T-cell (primary cell): ENCODE measurements around the gene ZBTB37. TPM values are rescaled to one million over a fixed set of nuclear protein-coding genes. Genes with fewer than 3 reads are reported as not detected.
A peak's percentile ranks its signal among the peaks of the same experiment; 100 is the strongest.

ENCODE experiments used
- ATAC-seq, 4 experiments: fragments of 200-7000 bp in 3 of 4; fragments of 150-1000 bp in 1 of 4; cut with Tn5 transposase; replicated peaks in 1 of 4; 1 replicate in 3 of 4; 2 replicates in 1 of 4; pipeline ENCODE4 v1.10.0; 2021; ENCODE audit warnings: moderate library complexity in 3 of 4, mild to moderate bottlenecking in 2 of 4, moderate number of reproducible peaks in 1 of 4
- CTCF ChIA-PET, 2 donors: fragments of 300-600 bp; sonication (Branson Sonifier 250); formaldehyde crosslinking; loops; one replicate each; lab custom pipeline; 2022; ENCODE audit warnings: antibody characterized with exemption in 2 of 2; lab: Charles Lee
- POLR2A ChIA-PET, 2 donors: fragments of 300-600 bp; sonication (Branson Sonifier 250); formaldehyde crosslinking; loops; one replicate each; lab custom pipeline; 2022; ENCODE audit warnings: antibody characterized with exemption in 2 of 2; lab: Charles Lee
- DNase-seq, 35 experiments: peaks; one replicate each; pipeline versions ENCODE4 v3.0.0 to v3.0.0-alpha.2; 2013 to 2023
- H3K27ac ChIP-seq: one replicate; pipeline ENCODE4 v1.5.1; 2013; ENCODE audit warnings: low read length
- H3K27me3 ChIP-seq, 2 experiments: replicated peaks in 1 of 2; 1 replicate in 1 of 2; 2 replicates in 1 of 2; pipeline versions ENCODE4 v1.6.1 to v1.7.0; 2013; ENCODE audit warnings: low read length in 1 of 2, mixed read lengths in 1 of 2; ENCODE audit not compliant: control insufficient read depth in 2 of 2, insufficient read depth in 2 of 2; ENCODE audit errors: extremely low read depth in 1 of 2
- H3K36me3 ChIP-seq, 2 donors: 1 replicate in 1 of 2; 2 replicates in 1 of 2; pipeline versions ENCODE4 v1.6.1 to v1.7.0; 2013; ENCODE audit warnings: low read length in 1 of 2; ENCODE audit not compliant: control insufficient read depth in 2 of 2, insufficient read depth in 1 of 2; ENCODE audit errors: extremely low read depth in 1 of 2
- H3K4me1 ChIP-seq, 2 experiments: 1 replicate in 1 of 2; 2 replicates in 1 of 2; pipeline versions ENCODE4 v1.6.1 to v1.7.0; 2013; ENCODE audit warnings: low read length in 2 of 2, mixed read lengths in 1 of 2; ENCODE audit not compliant: insufficient read depth in 2 of 2, control insufficient read depth in 1 of 2; ENCODE audit errors: extremely low read depth in 1 of 2
- H3K4me3 ChIP-seq, 2 donors: 1 replicate in 1 of 2; 2 replicates in 1 of 2; pipeline versions ENCODE4 v1.5.1 to v1.7.0; 2013; ENCODE audit warnings: mild to moderate bottlenecking in 2 of 2, low read length in 1 of 2, moderate library complexity in 1 of 2; ENCODE audit not compliant: control insufficient read depth in 1 of 2; ENCODE audit errors: extremely low read depth in 1 of 2
- H3K9me3 ChIP-seq: 2 replicates; pipeline ENCODE4 v1.7.0; 2013
- H3K27ac Mint-ChIP-seq, 2 donors: one replicate each; pipeline ENCODE4 v1.8.0; 2020 to 2021; ENCODE audit warnings: mild to moderate bottlenecking in 2 of 2, mixed read lengths in 2 of 2
- H3K27me3 Mint-ChIP-seq, 2 donors: one replicate each; pipeline ENCODE4 v1.8.0; 2021 to 2022; ENCODE audit warnings: mixed read lengths in 2 of 2
- H3K36me3 Mint-ChIP-seq: one replicate; pipeline ENCODE4 v1.8.0; 2021; ENCODE audit warnings: mixed read lengths
- H3K4me1 Mint-ChIP-seq, 3 donors: one replicate each; pipeline ENCODE4 v1.8.0; 2020 to 2022; ENCODE audit warnings: mixed read lengths in 3 of 3, mild to moderate bottlenecking in 1 of 3
- H3K4me3 Mint-ChIP-seq, 3 donors: one replicate each; pipeline ENCODE4 v1.8.0; 2020 to 2022; ENCODE audit warnings: mild to moderate bottlenecking in 3 of 3, mixed read lengths in 3 of 3, moderate library complexity in 3 of 3
- H3K9me3 Mint-ChIP-seq, 3 donors: one replicate each; pipeline ENCODE4 v1.8.0; 2020 to 2022; ENCODE audit warnings: mixed read lengths in 3 of 3
- WGBS: methylation state at CpG from one replicate; pipeline ENCODE4 v1.1.5; 2013; ENCODE audit warnings: missing lambda C conversion rate; ENCODE audit not compliant: insufficient coverage; 5-methylcytosine and 5-hydroxymethylcytosine counted together
- total RNA-seq, 35 experiments: library from RNA in 6 of 35; stranded (reverse) in 6 of 35; fragments of 120-200 nt in 1 of 35; gene quantifications; one replicate each; pipeline versions ENCODE4 v1.2.1 to v1.2.4 and lab custom pipeline; 2013 to 2026

The ZBTB37 gene
- total RNA-seq: 10 to 100 TPM; 17.6 to 24.7 (median 22.4) TPM
- total RNA-seq (2013): 22.9 TPM
- total RNA-seq (lab: John Stamatoyannopoulos, UW): 27.5 to 180 (median 78.2) reads per million in 29 experiments

DNA sequence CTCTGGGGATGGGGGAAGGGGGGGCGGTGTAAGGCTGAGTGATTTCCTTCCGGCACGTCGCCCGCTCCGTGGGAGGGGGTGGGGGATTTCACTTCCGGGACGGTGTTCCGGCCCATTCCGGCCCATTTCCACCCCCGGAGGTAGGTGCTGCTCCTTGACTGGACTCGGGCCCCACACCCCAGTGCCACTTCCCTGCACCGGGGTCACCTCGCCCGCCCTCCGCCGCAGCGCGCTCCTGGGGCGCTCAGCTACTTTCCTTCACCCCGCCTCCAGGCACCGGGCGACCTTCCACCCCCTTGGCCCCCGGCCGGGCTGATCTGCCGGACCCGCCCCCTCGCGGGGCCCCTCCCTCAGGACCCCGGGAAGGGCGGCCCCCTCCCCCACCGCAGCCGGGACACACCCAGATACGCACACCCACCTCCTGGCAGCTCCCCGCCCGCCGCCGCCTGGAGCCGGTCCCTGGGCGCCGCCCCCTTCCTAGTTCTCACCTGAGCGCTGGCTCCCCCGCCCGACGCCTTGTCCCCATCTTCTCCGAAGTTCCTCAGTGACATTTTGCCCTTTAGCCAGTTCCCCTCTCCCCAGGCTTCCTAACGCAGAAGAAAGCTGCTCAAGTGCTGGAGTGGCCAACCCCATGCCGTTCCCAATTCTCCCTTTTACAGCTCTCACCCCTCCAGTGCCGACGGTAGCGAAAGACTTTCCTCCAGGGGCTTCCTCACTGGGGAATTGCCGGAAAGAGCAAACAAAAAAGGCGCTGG is at the start of gene ZBTB37:
Gene ZBTB37, plus strand, starts transcription at position 115 of the 755 bp plus-strand sequence. CDS start 1,846 bp downstream, outside the sequence.
- ATAC-seq: peak; percentile 60 to 67 (median 65)
- H3K27ac Mint-ChIP-seq: peak within 1 kb of the TSS; percentile 97 to 98
- Histone ChIP-seq H3K27me3 (no peaks in the 10 kb centered on the region), H3K4me1 (peaks cover 24 to 45% of the 10 kb centered on the region in 2 experiments), H3K27ac (peak within 1 kb of the TSS; percentile 93), H3K4me3 (peak within 1 kb of the TSS; percentile 83 to 94), H3K9me3 (no peaks in the 10 kb centered on the region), H3K36me3 (peaks cover 11 to 40% of the 10 kb centered on the region in 2 donors)
- no peaks in the 10 kb centered on the region for H3K9me3 Mint-ChIP-seq
- POLR2A ChIA-PET: interaction anchor here (0.5 to 1.9 kb wide), 12 partner anchors 98 to 1829 kb away, joined by 3 to 10 read pairs (median 4); partner anchors contain the start of genes KLHL20 (in 1 of the 2) and SUCO (in 1 of the 2)
- peaks cover 78 to 87% (median 83%) of the 10 kb centered on the region in 3 donors for H3K4me1 Mint-ChIP-seq
- H3K4me3 Mint-ChIP-seq: peak within 1 kb of the TSS; percentile 92 to 96 (median 95)
- no peaks in the 10 kb centered on the region for H3K27me3 Mint-ChIP-seq
- peak; percentile 64 to 90 (median 76) for DNase-seq
- H3K36me3 Mint-ChIP-seq: peaks cover 42% of the 10 kb centered on the region
- CTCF ChIA-PET: interaction anchor here (0.9 to 1.2 kb wide), 5 partner anchors 44 to 439 kb away, joined by 3 to 5 read pairs (median 4); partner anchors contain the start of gene DARS2 (in 1 of the 2)
- 0% methylated on average over 48 of the region's 53 CpGs for WGBS

DNA sequence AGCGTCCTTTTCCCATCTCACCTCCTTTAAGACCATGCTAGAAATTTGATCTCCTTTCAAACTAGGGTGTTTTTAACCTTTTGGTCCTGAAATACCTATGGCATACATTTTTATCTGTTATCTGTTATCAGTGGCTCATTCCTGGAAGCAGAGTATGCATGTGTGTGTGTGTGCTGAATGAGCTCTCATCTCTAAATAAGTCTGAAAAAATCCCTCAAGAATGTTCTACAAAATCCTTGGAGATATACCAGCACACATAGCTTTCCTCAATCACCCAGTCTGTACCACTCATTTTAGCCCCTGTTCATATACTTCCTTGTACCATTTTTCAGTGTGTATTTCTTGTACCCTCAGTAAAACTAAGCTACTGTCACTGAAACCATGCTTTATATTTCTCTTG is 49.7 kb upstream of the ZBTB37 start:
- peaks cover 43 to 51% (median 50%) of the 10 kb centered on the region in 3 donors for H3K4me1 Mint-ChIP-seq
- no peak overlapping the region for H3K4me3 Mint-ChIP-seq
- WGBS: no CpG with 5 or more reads among the region's 1 CpG

DNA sequence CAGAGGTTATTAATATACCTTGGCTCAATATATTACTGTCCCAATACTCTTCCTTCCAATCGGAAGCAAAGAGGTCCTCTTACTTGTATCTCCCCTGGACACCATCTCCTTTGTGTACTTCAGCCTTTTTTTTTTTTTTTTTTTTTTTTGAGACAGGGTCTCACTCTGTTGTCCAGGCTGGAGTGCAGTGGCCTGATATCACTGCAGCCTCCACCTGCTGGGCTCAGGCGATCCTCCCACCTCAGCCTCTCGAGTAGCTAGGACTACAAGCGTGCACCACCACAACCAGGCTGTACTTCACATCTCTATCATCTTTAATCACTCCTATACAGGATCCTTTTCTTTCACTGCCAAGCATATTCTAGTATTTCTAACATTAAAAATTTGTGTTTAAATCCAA is 46.5 kb upstream of the ZBTB37 start:
- POLR2A ChIA-PET: no interaction called here
- peaks cover 7% of the 10 kb centered on the region for H3K36me3 Mint-ChIP-seq
- no peaks in the 10 kb centered on the region for H3K9me3 Mint-ChIP-seq
- DNase-seq (no peak), ATAC-seq (no peak)
- no peak overlapping the region for H3K27ac ChIP-seq
- WGBS: 90% methylated on average over 4 of the region's 4 CpGs
- H3K4me1 ChIP-seq: peaks cover 9 to 19% of the 10 kb centered on the region in 2 experiments
- H3K27me3 ChIP-seq: no peaks in the 10 kb centered on the region
- no peaks in the 10 kb centered on the region for H3K27me3 Mint-ChIP-seq
- no peaks in the 10 kb centered on the region for H3K9me3 ChIP-seq
- CTCF ChIA-PET: no interaction called here
- no peak overlapping the region for H3K4me3 ChIP-seq
- peaks cover 0 to 3% of the 10 kb centered on the region in 2 donors for H3K36me3 ChIP-seq
- H3K4me3 Mint-ChIP-seq: peak overlapping the region in 1 of 3 donors; percentile 99
- H3K4me1 Mint-ChIP-seq: peaks cover 43 to 52% (median 43%) of the 10 kb centered on the region in 3 donors
- H3K27ac Mint-ChIP-seq: no peak overlapping the region

More for the DNA sequence above, 49.7 kb upstream of the ZBTB37 start:
- Histone ChIP-seq H3K36me3 (peaks cover 0 to 3% of the 10 kb centered on the region in 2 donors), H3K27ac (no peak overlapping the region), H3K4me1 (peaks cover 2 to 6% of the 10 kb centered on the region in 2 experiments), H3K27me3 (no peaks in the 10 kb centered on the region), H3K9me3 (no peaks in the 10 kb centered on the region), H3K4me3 (no peak overlapping the region)
- no peak overlapping the region for H3K27ac Mint-ChIP-seq
- CTCF ChIA-PET: no interaction called here
- POLR2A ChIA-PET: interaction anchor here (0.5 to 0.6 kb wide), 2 partner anchors 18 to 1211 kb away, joined by 3 to 7 read pairs; no protein-coding TSS in a partner anchor
- peaks cover 18% of the 10 kb centered on the region for H3K36me3 Mint-ChIP-seq
- no peaks in the 10 kb centered on the region for H3K27me3 Mint-ChIP-seq
- H3K9me3 Mint-ChIP-seq: no peaks in the 10 kb centered on the region
- no peak for ATAC-seq
- no peak for DNase-seq

DNA sequence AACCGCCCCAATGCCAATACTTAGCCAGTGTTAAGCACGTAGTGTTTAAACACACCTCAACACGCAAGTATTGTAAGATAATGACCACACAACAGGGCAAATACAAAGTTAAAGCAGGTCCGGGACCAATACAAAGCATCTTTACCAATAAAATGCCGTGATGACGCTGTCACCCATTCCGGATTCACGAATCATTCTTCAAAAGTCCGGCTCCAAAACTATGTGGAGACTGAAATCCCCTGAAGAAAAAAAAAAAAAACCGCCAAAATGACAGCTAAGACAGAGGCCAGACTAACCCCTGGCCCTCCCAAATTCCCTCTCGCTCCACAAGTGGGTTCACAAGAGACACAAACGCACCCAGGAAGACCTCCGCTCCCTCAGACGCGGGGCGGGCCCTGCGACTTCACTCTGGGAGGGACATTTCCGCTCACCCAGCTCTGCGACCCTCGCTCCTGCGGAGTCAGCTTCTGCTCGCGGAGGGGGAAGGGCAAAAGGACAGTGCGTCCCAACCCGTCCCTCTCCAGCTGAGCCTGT is 44.3 kb upstream of the ZBTB37 start:
- H3K27me3 ChIP-seq: no peaks in the 10 kb centered on the region
- peak overlapping the region; percentile 85 for H3K4me3 ChIP-seq
- peak overlapping the region; percentile 81 for H3K27ac ChIP-seq
- ChIA-PET POLR2A (interaction anchor here (0.5 to 1.1 kb wide), 5 partner anchors 28 to 911 kb away, joined by 3 to 6 read pairs (median 3); partner anchors contain the start of gene GAS5 (in 1 of the 2)), CTCF (interaction anchor here (0.6 to 2.9 kb wide), 14 partner anchors 21 to 1082 kb away, joined by 3 to 49 read pairs (median 4); partner anchors contain the start of genes KLHL20 (in 1 of the 2), PRDX6 (in 1 of the 2) and ZBTB37 (in 1 of the 2))
- H3K4me3 Mint-ChIP-seq: peak overlapping the region; percentile 94 to 99 (median 96)
- peak; percentile 29 to 37 (median 36) for ATAC-seq
- H3K27me3 Mint-ChIP-seq: no peaks in the 10 kb centered on the region
- no peaks in the 10 kb centered on the region for H3K9me3 Mint-ChIP-seq
- peaks cover under 1% of the 10 kb centered on the region for H3K36me3 Mint-ChIP-seq
- H3K36me3 ChIP-seq: peaks cover 0 to 3% of the 10 kb centered on the region in 2 donors
- H3K4me1 Mint-ChIP-seq: peaks cover 43 to 59% (median 57%) of the 10 kb centered on the region in 3 donors
- peak in 1 of 35 experiments; percentile 1 for DNase-seq
- H3K9me3 ChIP-seq: no peaks in the 10 kb centered on the region
- peaks cover 9 to 19% of the 10 kb centered on the region in 2 experiments for H3K4me1 ChIP-seq
- H3K27ac Mint-ChIP-seq: peak overlapping the region; percentile 94 to 96
- WGBS: 2% methylated on average over 22 of the region's 25 CpGs

DNA sequence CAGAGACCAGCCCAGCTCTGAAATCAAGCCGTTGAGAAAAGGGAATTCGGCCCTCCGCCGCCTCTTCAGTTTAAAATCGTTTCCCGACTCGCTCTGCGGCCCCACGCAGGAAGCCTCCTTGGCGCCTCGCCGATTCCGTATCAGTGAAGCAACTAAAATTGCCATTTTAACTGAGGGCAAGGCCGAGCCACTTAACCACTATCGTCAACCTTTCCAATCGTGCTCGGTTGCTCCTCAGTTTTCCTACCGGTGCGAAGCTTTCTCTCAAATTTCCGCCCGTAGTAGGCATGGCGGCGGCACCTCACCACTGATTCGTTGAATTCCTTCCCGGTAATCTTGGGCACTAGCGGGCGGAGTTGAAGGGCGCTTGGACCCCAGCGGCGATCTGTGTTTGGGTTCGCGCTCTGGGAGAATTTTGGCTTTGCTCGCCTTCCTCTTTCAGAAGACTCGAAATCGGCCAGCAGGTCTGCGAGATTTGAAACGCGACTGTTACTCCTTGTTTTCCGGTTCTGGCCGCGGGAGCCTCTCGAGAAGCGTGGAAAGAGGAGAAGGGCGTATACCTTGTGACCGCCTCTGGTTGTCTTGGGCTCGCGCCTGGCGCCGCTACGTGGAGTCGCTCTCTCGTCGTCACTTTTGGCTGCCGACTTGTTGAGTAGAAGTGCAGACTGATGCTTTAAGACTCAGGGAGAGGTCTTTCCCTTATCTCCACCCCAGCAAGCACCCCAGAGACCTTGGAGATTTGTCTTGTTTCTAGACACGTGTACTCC is 43.7 kb upstream of the ZBTB37 start, which contains the start of the genes CENPL and DARS2:
Gene CENPL, minus strand, starts transcription at position 569 of the 767 bp plus-strand sequence. CDS start 13,584 bp downstream, outside the sequence.
Gene DARS2, plus strand, starts transcription at position 359 of the 767 bp plus-strand sequence. CDS start 557 bp downstream, outside the sequence.
- ChIA-PET POLR2A (interaction anchor here (0.6 to 1.2 kb wide), 7 partner anchors 27 to 616 kb away, joined by 3 to 6 read pairs (median 3); partner anchors contain the start of gene GAS5 (in 1 of the 2)), CTCF (interaction anchor here (0.6 to 2.9 kb wide), 20 partner anchors 20 to 1226 kb away, joined by 3 to 49 read pairs (median 4); partner anchors contain the start of genes KLHL20 (in 1 of the 2), PRDX6 (in 1 of the 2) and ZBTB37 (in 1 of the 2))
- peak within 1 kb of the TSS; percentile 94 to 99 (median 96) for H3K4me3 Mint-ChIP-seq

More for the DNA sequence above, 43.7 kb upstream of the ZBTB37 start, which contains the start of the genes CENPL and DARS2:
- Histone ChIP-seq H3K27ac (peak within 1 kb of the TSS; percentile 81), H3K4me3 (peak within 1 kb of the TSS; percentile 85), H3K9me3 (no peaks in the 10 kb centered on the region), H3K36me3 (peaks cover 0 to 3% of the 10 kb centered on the region in 2 donors), H3K4me1 (peaks cover 9 to 19% of the 10 kb centered on the region in 2 experiments), H3K27me3 (no peaks in the 10 kb centered on the region)
- ATAC-seq (peak; percentile 91 to 94 (median 92)), DNase-seq (peak; percentile 78 to 96 (median 90))
- peaks cover 43 to 60% (median 59%) of the 10 kb centered on the region in 3 donors for H3K4me1 Mint-ChIP-seq
- H3K36me3 Mint-ChIP-seq: peaks cover 4% of the 10 kb centered on the region
- peak within 1 kb of the TSS; percentile 94 to 96 for H3K27ac Mint-ChIP-seq
- no peaks in the 10 kb centered on the region for H3K27me3 Mint-ChIP-seq
- WGBS: under 1% methylated on average over 33 of the region's 55 CpGs
- no peaks in the 10 kb centered on the region for H3K9me3 Mint-ChIP-seq
